ENCODE results near the gene OPRM1.
"Not testable (repeated sequence)": the region's sequence is repeated elsewhere in the genome, so short reads cannot be mapped to it uniquely, and the experiment has no call there.

OPRM1 gene

GRCh38 chr6:154041001-154041400, 2.0 kb downstream of the OPRM1 start:
- no peak overlapping the region for H3K27ac ChIP-seq (ENCODE audit: low read depth, low read length)
- no peaks in the 10 kb centered on the region for H3K9me3 ChIP-seq (ENCODE audit: insufficient read depth, low read depth, low read length)
- H3K9ac ChIP-seq (ENCODE audit: low read depth, low read length) = no peak overlapping the region
- 77% methylated on average over 1 of the region's 2 CpGs for WGBS
- no peaks in the 10 kb centered on the region for H3K36me3 ChIP-seq (ENCODE audit: insufficient read depth, low read length)
- peaks cover 31% of the 10 kb centered on the region for H3K27me3 ChIP-seq (ENCODE audit: insufficient read depth, low read length)
- H3K4me3 ChIP-seq (ENCODE audit: low read length) = no peak overlapping the region
- H3K4me1 ChIP-seq (ENCODE audit: insufficient read depth, low read length) = 0 out of 2 replicates have a peak, but pooled peaks cover 7% of the 10 kb centered on the region

GRCh38 chr6:154053141-154053540, 14.1 kb downstream of the OPRM1 start:
- no peak overlapping the region for H3K4me3 ChIP-seq (ENCODE audit: low read length)
- no peaks in the 10 kb centered on the region for H3K27me3 ChIP-seq (ENCODE audit: insufficient read depth, low read length)
- no peaks in the 10 kb centered on the region for H3K36me3 ChIP-seq (ENCODE audit: insufficient read depth, low read length)
- H3K9me3 ChIP-seq (ENCODE audit: insufficient read depth, low read depth, low read length) = no peaks in the 10 kb centered on the region; the same call in 1 of the 2 replicates
- H3K9ac ChIP-seq (ENCODE audit: low read depth, low read length) = no peak overlapping the region
- no peak overlapping the region for H3K27ac ChIP-seq (ENCODE audit: low read depth, low read length)
- 94% methylated on average over 1 of the region's 1 CpG for WGBS
- peaks cover 6% of the 10 kb centered on the region; the same call in 1 of the 2 replicates for H3K4me1 ChIP-seq (ENCODE audit: insufficient read depth, low read length)

GRCh38 chr6:154056536-154056935, 17.5 kb downstream of the OPRM1 start:
- Histone ChIP-seq H3K27me3 (ENCODE audit: insufficient read depth, low read length) (no peaks in the 10 kb centered on the region), H3K4me3 (ENCODE audit: low read length) (no peak overlapping the region), H3K36me3 (ENCODE audit: insufficient read depth, low read length) (no peaks in the 10 kb centered on the region), H3K9ac (ENCODE audit: low read depth, low read length) (no peak overlapping the region), H3K27ac (ENCODE audit: low read depth, low read length) (no peak overlapping the region), H3K4me1 (ENCODE audit: insufficient read depth, low read length) (peaks cover 6% of the 10 kb centered on the region; the same call in 1 of the 2 replicates), H3K9me3 (ENCODE audit: insufficient read depth, low read depth, low read length) (no peaks in the 10 kb centered on the region)
- 97% methylated on average over 5 of the region's 5 CpGs for WGBS

- H3K27me3 ChIP-seq (ENCODE audit: insufficient read depth, low read length) = no peaks in the 10 kb centered on the region
- H3K4me3 ChIP-seq (ENCODE audit: low read length) = no peak overlapping the region
- H3K4me1 ChIP-seq (ENCODE audit: insufficient read depth, low read length) = peaks cover 6% of the 10 kb centered on the region; the same call in 1 of the 2 replicates
- H3K9ac ChIP-seq (ENCODE audit: low read depth, low read length) = no peak overlapping the region
- H3K27ac ChIP-seq (ENCODE audit: low read depth, low read length) = no peak overlapping the region
- H3K9me3 ChIP-seq (ENCODE audit: insufficient read depth, low read depth, low read length) = no peaks in the 10 kb centered on the region
- WGBS = 100% methylated on average over 1 of the region's 1 CpG
- H3K36me3 ChIP-seq (ENCODE audit: insufficient read depth, low read length) = no peaks in the 10 kb centered on the region
These were observed 18.1 kb downstream of the OPRM1 start for GRCh38 chr6:154057098-154057497.

- no peaks in the 10 kb centered on the region for H3K27me3 ChIP-seq (ENCODE audit: insufficient read depth, low read length)
- H3K4me3 ChIP-seq (ENCODE audit: low read length) = no peak overlapping the region
- H3K4me1 ChIP-seq (ENCODE audit: insufficient read depth, low read length) = peaks cover 6% of the 10 kb centered on the region; the same call in 1 of the 2 replicates
- H3K36me3 ChIP-seq (ENCODE audit: insufficient read depth, low read length) = no peaks in the 10 kb centered on the region
- H3K9ac ChIP-seq (ENCODE audit: low read depth, low read length) = no peak overlapping the region
- no peak overlapping the region for H3K27ac ChIP-seq (ENCODE audit: low read depth, low read length)
- H3K9me3 ChIP-seq (ENCODE audit: insufficient read depth, low read depth, low read length) = no peaks in the 10 kb centered on the region
- WGBS = 96% methylated on average over 3 of the region's 4 CpGs
These were observed 20.1 kb downstream of the OPRM1 start for GRCh38 chr6:154058963-154059680.

GRCh38 chr6:154060076-154060475, 21.0 kb downstream of the OPRM1 start:
- Histone ChIP-seq H3K36me3 (ENCODE audit: insufficient read depth, low read length) (no peaks in the 10 kb centered on the region), H3K4me3 (ENCODE audit: low read length) (no peak overlapping the region), H3K9me3 (ENCODE audit: insufficient read depth, low read depth, low read length) (no peaks in the 10 kb centered on the region), H3K9ac (ENCODE audit: low read depth, low read length) (no peak overlapping the region), H3K4me1 (ENCODE audit: insufficient read depth, low read length) (peaks cover 6% of the 10 kb centered on the region; the same call in 1 of the 2 replicates), H3K27me3 (ENCODE audit: insufficient read depth, low read length) (no peaks in the 10 kb centered on the region), H3K27ac (ENCODE audit: low read depth, low read length) (no peak overlapping the region)
- 94% methylated on average over 3 of the region's 3 CpGs for WGBS

- H3K4me1 ChIP-seq (ENCODE audit: insufficient read depth, low read length) = no peaks in the 10 kb centered on the region
These were observed 31.0 kb downstream of the OPRM1 start for GRCh38 chr6:154070041-154070440.

GRCh38 chr6:154070657-154071056, 31.6 kb downstream of the OPRM1 start:
- H3K36me3 ChIP-seq (ENCODE audit: insufficient read depth, low read length) = no peaks in the 10 kb centered on the region
- H3K9me3 ChIP-seq (ENCODE audit: insufficient read depth, low read depth, low read length) = no peaks in the 10 kb centered on the region
- H3K4me3 ChIP-seq (ENCODE audit: low read length) = no peak overlapping the region
- H3K9ac ChIP-seq (ENCODE audit: low read depth, low read length) = no peak overlapping the region
- no peaks in the 10 kb centered on the region for H3K27me3 ChIP-seq (ENCODE audit: insufficient read depth, low read length)
- H3K27ac ChIP-seq (ENCODE audit: low read depth, low read length) = no peak overlapping the region
- WGBS = 73% methylated on average over 1 of the region's 1 CpG
- H3K4me1 ChIP-seq (ENCODE audit: insufficient read depth, low read length) = no peaks in the 10 kb centered on the region

More at GRCh38 chr6:154070041-154070440, 31.0 kb downstream of the OPRM1 start:
- no peak overlapping the region for H3K27ac ChIP-seq (ENCODE audit: low read depth, low read length)
- no peak overlapping the region for H3K4me3 ChIP-seq (ENCODE audit: low read length)
- no peaks in the 10 kb centered on the region for H3K9me3 ChIP-seq (ENCODE audit: insufficient read depth, low read depth, low read length)
- WGBS = 88% methylated on average over 2 of the region's 2 CpGs
- H3K9ac ChIP-seq (ENCODE audit: low read depth, low read length) = no peak overlapping the region
- no peaks in the 10 kb centered on the region for H3K27me3 ChIP-seq (ENCODE audit: insufficient read depth, low read length)
- no peaks in the 10 kb centered on the region for H3K36me3 ChIP-seq (ENCODE audit: insufficient read depth, low read length)

GRCh38 chr6:154071236-154071635, 32.2 kb downstream of the OPRM1 start:
- 100% methylated on average over 1 of the region's 1 CpG for WGBS
- no peaks in the 10 kb centered on the region for H3K4me1 ChIP-seq (ENCODE audit: insufficient read depth, low read length)
- no peaks in the 10 kb centered on the region for H3K27me3 ChIP-seq (ENCODE audit: insufficient read depth, low read length)
- no peaks in the 10 kb centered on the region for H3K36me3 ChIP-seq (ENCODE audit: insufficient read depth, low read length)
- no peaks in the 10 kb centered on the region for H3K9me3 ChIP-seq (ENCODE audit: insufficient read depth, low read depth, low read length)
- H3K27ac ChIP-seq (ENCODE audit: low read depth, low read length) = no peak overlapping the region
- no peak overlapping the region for H3K4me3 ChIP-seq (ENCODE audit: low read length)
- H3K9ac ChIP-seq (ENCODE audit: low read depth, low read length) = no peak overlapping the region

- Histone ChIP-seq H3K4me1 (ENCODE audit: insufficient read depth, low read length) (no peaks in the 10 kb centered on the region), H3K4me3 (ENCODE audit: low read length) (no peak overlapping the region), H3K9me3 (ENCODE audit: insufficient read depth, low read depth, low read length) (no peaks in the 10 kb centered on the region), H3K27ac (ENCODE audit: low read depth, low read length) (no peak overlapping the region), H3K9ac (ENCODE audit: low read depth, low read length) (no peak overlapping the region), H3K27me3 (ENCODE audit: insufficient read depth, low read length) (no peaks in the 10 kb centered on the region), H3K36me3 (ENCODE audit: insufficient read depth, low read length) (no peaks in the 10 kb centered on the region)
- WGBS = no CpG with 5 or more reads among the region's 1 CpG
These were observed 32.7 kb downstream of the OPRM1 start for GRCh38 chr6:154071711-154072110.

GRCh38 chr6:154078596-154078995, 39.6 kb downstream of the OPRM1 start:
- not testable (repeated sequence) for H3K4me3 ChIP-seq (ENCODE audit: low read length)
- WGBS = 99% methylated on average over 2 of the region's 2 CpGs

More at GRCh38 chr6:154078596-154078995, 39.6 kb downstream of the OPRM1 start:
- H3K9ac ChIP-seq (ENCODE audit: low read depth, low read length); H3K9me3 ChIP-seq (ENCODE audit: insufficient read depth, low read depth, low read length); H3K4me1 ChIP-seq (ENCODE audit: insufficient read depth, low read length); H3K27me3 ChIP-seq (ENCODE audit: insufficient read depth, low read length); H3K36me3 ChIP-seq (ENCODE audit: insufficient read depth, low read length); H3K27ac ChIP-seq (ENCODE audit: low read depth, low read length): not testable (repeated sequence)

Data from HUES64 (cell line).